ENCODE results near the gene GAK.
"Not testable (repeated sequence)": the region's sequence is repeated elsewhere in the genome, so short reads cannot be mapped to it uniquely, and the experiment has no call there.

The GAK gene

DNA sequence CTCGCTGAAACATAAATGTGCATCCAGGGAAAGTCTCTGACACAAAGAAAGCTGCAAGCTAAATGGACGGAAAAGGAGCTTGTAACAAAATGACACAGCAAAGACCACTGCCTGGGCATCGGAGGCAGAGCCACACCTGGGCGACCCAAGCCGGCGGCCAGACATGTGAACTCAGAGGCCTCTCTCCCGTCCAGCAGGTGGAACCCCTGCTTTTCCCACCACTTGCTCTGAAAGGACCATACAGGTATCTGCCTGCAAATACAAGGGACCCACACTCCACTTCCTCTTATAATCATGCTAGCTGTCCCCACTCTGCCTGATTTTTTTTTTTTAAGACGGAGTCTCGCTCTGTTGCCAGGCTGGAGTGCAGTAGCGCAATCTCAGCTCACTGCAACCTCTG is 118.2 kb downstream of the GAK start:
- DNase-seq (ENCODE audit: low read depth) = no peak

DNA sequence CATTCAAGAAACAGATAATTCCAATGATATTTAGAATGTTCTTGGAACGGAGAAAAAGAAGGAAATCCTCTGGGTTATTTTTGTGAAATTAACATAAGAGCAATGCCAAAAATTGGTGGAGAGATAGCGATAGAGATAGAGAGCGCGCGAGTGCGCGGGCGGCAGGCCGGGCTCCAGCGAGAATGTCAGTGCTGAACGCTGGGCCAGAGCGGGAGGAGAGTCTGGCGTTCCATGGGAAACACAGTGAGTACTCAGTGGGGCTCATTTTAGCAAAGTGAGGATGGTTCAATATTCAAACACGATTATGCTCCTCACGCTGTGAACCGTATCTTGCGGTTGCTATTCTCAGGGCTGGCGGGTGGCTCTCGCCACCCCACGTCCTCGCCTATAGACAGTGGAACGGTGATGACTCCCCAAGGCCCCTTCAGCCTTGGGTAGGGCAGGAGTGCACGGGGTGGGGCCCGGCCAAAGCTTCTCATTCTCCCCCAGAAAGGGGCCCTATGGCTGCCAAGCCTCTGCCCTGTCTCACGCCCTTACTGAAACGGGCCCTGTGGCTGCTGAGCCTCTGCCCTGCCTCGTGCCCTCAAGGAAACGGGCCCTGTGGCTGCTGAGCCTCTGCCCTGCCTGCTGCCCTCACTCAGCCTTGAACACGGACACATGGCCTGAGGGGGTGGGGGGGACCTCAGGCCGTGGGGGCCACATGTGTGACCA is 123.1 kb downstream of the GAK start:
- no peak for DNase-seq (ENCODE audit: low read depth)

GRCh38 chr4:807792-808191 is 124.3 kb downstream of the GAK start:
- no peak for DNase-seq (ENCODE audit: low read depth)

- DNase-seq (ENCODE audit: low read depth) = not testable (repeated sequence)
Measured at GRCh38 chr4:806979-807378, 125.1 kb downstream of the GAK start.

DNA sequence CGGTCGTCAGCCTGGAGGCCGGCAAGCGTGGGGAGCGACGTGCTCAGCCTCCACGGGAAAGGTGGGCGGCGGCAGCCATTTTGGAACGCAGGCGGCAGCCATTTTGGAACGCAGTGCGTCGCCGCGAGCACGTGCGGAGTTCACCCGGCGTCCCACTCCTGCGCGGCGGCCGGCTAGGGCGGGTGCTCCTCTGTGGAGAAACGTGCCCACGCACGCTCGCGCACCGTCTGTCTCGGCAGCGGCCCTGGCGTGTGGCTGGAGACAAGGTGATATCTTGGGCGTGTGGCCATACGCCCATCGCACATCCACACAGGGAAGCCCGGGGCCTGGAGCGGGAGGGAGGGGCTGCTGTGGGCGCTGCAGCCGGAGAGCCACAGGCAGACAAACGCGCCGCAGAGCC is 127.3 kb downstream of the GAK start:
- DNase-seq (ENCODE audit: low read depth) = no peak

- DNase-seq (ENCODE audit: low read depth) = no peak
Measured at GRCh38 chr4:803884-804283, 128.2 kb downstream of the GAK start.

DNA sequence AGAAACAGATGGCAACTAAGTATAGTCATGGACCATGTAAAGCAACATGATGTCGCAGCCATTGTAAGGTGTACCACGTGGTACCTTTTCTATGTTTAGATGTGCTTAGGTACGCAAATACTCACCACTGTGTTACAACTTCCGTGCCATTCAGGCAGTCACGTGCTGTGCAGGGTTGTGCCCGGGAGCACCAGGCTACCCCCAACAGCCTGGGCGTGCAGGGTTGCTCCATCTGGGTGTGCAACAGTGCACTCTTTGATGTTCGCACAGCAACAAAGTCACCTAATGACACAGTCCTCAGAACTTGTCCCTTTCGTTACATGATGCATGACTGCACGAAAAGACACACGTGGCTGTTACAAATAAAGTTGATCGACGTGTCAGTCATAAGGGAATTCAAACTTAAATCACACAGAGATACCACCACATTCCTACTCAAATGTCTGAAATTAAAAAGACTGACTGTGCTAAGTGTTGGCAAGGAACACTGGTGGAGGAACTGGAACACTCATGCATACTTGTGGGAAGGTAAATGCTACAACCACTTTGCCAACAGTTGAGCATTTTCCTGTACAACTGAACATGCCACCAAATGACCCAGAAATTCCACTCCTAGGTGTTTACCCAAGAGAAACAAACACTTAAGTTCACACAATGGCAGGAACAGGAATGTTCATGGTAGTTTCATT is 130.5 kb downstream of the GAK start:
- DNase-seq (ENCODE audit: low read depth) = no peak

Data from T-helper 22 cell (primary cell).